ENCODE data around the gene PTBP1. TPM values are rescaled to one million over a fixed set of nuclear protein-coding genes. Genes with fewer than 3 reads are reported as not detected.
A peak's percentile ranks its signal among the peaks of the same experiment; 100 is the strongest.

PTBP1 gene
- total and polyA plus RNA-seq, 9 of the 15 experiments (the other 6 are each of a cell fraction or from before 2014, with no cell fraction given) = 14.0 to 759 (median 234) TPM

GRCh38 chr19:823565-824121, 26.4 kb downstream of the PTBP1 start (continued):
- TF ChIP-seq CHCHD3 (CRISPR knock-in tag; IDR thresholded peaks at IDR 0.05) (no peak), RB1 (IDR thresholded peaks at IDR 0.05; ENCODE audit: low read depth) (no peak; the same call in 1 of the 2 replicates), BACH1 (tag; IDR thresholded peaks at IDR 0.05) (no peak), TRIM28 (IDR thresholded peaks at IDR 0.05) (no peak), MCM7 (IDR thresholded peaks at IDR 0.05) (no peak), ZFP36 (IDR thresholded peaks at IDR 0.05; ENCODE audit: low read depth, low read length, partially characterized antibody) (no peak), THAP7 (CRISPR knock-in tag; IDR thresholded peaks at IDR 0.05) (no peak), KLF1 (tag; IDR thresholded peaks at IDR 0.05) (no peak), CREB1 (IDR thresholded peaks at IDR 0.05) (no peak), CREB1 (CRISPR knock-in tag; IDR thresholded peaks at IDR 0.05) (no peak), TRIM25 (IDR thresholded peaks at IDR 0.05; ENCODE audit: borderline replicate concordance) (no peak), ZBTB43 (CRISPR knock-in tag; IDR thresholded peaks at IDR 0.05) (no peak), RFX5 (IDR thresholded peaks at IDR 0.05; ENCODE audit: low read depth, low read length) (no peak), PRPF4 (IDR thresholded peaks at IDR 0.05; ENCODE audit: insufficient read depth, low read depth, low read length, poor library complexity, severe bottlenecking) (no peak), ZBTB17 (CRISPR knock-in tag; IDR thresholded peaks at IDR 0.05) (peak; percentile 78; the same call in 1 of the 2 replicates), SRSF1 (IDR thresholded peaks at IDR 0.05; ENCODE audit: low read depth, low read length) (no peak), CBX3 (IDR thresholded peaks at IDR 0.05; ENCODE audit: borderline replicate concordance in 1 of 2, low read length in 2 of 2) (no peak), GTF2B (IDR thresholded peaks at IDR 0.05; ENCODE audit: extremely low read depth, insufficient read length) (no peak), ZNF197 (CRISPR knock-in tag; IDR thresholded peaks at IDR 0.05; ENCODE audit: low read depth) (no peak; the same call in 1 of the 2 replicates), ZNF77 (CRISPR knock-in tag; IDR thresholded peaks at IDR 0.05) (no peak), ZNF134 (CRISPR knock-in tag; conservative IDR thresholded peaks at IDR 0.05) (no peak), TFAM (CRISPR knock-in tag; conservative IDR thresholded peaks at IDR 0.05) (no peak), CREBBP (IDR thresholded peaks at IDR 0.05; ENCODE audit: low read depth, low read length) (no peak), CREB3 (tag; conservative IDR thresholded peaks at IDR 0.05; ENCODE audit: low read depth) (no peak), CAMTA2 (CRISPR knock-in tag; conservative IDR thresholded peaks at IDR 0.05) (no peak; the same call in 1 of the 2 replicates), SNAPC5 (CRISPR knock-in tag; IDR thresholded peaks at IDR 0.05) (no peak)

All from K562 (cell line).